LNCaP clone FGC (cell line): ENCODE results near the gene ABCA12.

ENCODE experiments used
- DNase-seq: peaks from one replicate; pipeline ENCODE4 v3.0.0-alpha.2; 2011; ENCODE audit warnings: low read depth
- H3K4me3 ChIP-seq: 2 replicates; pipeline ENCODE4 v1.5.1; 2011; ENCODE audit warnings: mild to moderate bottlenecking, low read depth, low read length, control low read depth
- TF ChIP-seq, protein P1 (sequence below): IDR thresholded peaks from 2 replicates; pipeline ENCODE4 v1.5.1; 2012; ENCODE audit warnings: mild to moderate bottlenecking; ENCODE audit not compliant: control insufficient read depth, insufficient read depth; ENCODE audit errors: extremely low read depth

Gene ABCA12

GRCh38 chr2:215068399-215068798 lies 70.0 kb downstream of the ABCA12 start:
- H3K4me3 ChIP-seq = no peak overlapping the region
- TF ChIP-seq, protein P1, sequence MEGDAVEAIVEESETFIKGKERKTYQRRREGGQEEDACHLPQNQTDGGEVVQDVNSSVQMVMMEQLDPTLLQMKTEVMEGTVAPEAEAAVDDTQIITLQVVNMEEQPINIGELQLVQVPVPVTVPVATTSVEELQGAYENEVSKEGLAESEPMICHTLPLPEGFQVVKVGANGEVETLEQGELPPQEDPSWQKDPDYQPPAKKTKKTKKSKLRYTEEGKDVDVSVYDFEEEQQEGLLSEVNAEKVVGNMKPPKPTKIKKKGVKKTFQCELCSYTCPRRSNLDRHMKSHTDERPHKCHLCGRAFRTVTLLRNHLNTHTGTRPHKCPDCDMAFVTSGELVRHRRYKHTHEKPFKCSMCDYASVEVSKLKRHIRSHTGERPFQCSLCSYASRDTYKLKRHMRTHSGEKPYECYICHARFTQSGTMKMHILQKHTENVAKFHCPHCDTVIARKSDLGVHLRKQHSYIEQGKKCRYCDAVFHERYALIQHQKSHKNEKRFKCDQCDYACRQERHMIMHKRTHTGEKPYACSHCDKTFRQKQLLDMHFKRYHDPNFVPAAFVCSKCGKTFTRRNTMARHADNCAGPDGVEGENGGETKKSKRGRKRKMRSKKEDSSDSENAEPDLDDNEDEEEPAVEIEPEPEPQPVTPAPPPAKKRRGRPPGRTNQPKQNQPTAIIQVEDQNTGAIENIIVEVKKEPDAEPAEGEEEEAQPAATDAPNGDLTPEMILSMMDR = no peak
- DNase-seq = no peak

DNA sequence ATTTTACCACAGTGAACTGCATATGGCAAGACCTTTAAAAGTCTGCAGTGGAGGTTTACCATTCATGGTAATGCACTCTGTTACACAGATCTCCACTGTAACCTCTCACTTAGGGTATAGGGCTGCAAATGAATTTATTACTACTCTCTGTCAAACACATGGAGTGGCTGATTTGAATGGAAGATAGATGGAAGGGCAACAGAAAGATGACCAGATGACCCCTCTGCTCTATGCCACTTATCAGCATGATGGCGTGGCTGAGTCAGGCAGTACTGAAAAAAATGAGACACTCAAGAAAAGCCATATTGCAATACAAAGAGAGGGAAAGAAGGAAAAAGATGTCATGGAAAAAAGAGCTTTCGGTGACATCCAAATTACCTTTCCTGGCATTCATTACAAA lies 72.3 kb downstream of the ABCA12 start:
- TF ChIP-seq, protein P1 = no peak
- H3K4me3 ChIP-seq = no peak overlapping the region
- DNase-seq = no peak

- TF ChIP-seq, protein P1 = no peak
- DNase-seq = no peak
- H3K4me3 ChIP-seq = no peak overlapping the region
These were observed 74.9 kb downstream of the ABCA12 start for GRCh38 chr2:215063526-215063925.

GRCh38 chr2:215060861-215061536 lies 77.4 kb downstream of the ABCA12 start:
- TF ChIP-seq, protein P1 = no peak
- H3K4me3 ChIP-seq = no peak overlapping the region
- no peak for DNase-seq

DNA sequence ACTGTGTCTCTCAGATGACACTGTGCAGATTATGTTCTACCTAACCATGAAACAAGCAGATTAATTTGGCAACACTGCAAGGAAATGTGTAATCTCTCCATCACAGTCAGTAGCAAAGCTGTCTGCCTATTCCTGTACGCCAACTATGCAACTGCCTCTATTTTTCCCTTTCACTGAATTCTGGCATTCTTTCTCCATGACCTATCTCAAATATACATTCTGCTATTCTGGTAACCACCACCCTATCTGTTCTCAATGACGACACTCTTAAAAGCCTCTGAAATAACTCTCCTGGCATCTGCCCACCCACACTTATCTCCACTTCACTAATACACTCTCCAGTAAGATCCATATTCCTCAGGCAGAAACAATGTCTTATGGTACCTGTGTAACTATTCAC lies 78.7 kb downstream of the ABCA12 start:
- TF ChIP-seq, protein P1 = no peak
- no peak for DNase-seq
- no peak overlapping the region for H3K4me3 ChIP-seq

- no peak overlapping the region for H3K4me3 ChIP-seq
- TF ChIP-seq, protein P1 = no peak
- no peak for DNase-seq
These were observed 82.5 kb downstream of the ABCA12 start for GRCh38 chr2:215055891-215056290.

- TF ChIP-seq, protein P1 = no peak
- DNase-seq = no peak
- H3K4me3 ChIP-seq = no peak overlapping the region
These were observed 85.6 kb downstream of the ABCA12 start for GRCh38 chr2:215052810-215053209.
